Measurements from ENCODE around the gene CDH23. TPM values are rescaled to one million over a fixed set of nuclear protein-coding genes. Genes with fewer than 3 reads are reported as not detected.

CDH23 gene
- polyA plus RNA-seq, 2 of the 4 experiments (the other 2 are of a cell fraction): 1.1 to 2.3 TPM

DNA sequence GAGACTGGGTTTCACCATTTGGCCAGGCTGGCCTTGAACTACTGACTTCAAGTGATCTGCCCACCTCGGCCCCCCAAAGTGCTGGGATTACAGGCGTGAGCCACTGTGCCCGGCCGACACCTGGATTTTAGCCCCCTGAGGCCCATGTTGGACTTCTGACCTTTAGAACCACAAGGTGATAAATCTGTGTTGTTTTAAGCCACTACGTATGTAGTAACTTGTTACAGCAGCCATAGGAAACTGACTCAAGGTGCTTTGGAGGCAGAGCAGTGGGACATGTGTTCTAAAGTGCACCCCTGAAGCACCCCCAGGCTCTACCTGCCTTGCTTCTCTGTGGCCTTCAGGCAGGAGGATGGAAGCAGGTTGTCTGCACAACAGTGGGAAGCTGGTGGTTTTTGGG, 128.4 kb downstream of the CDH23 start:
- Histone ChIP-seq H3K4me3 (no peak overlapping the region), H3K9me3 (no peaks in the 10 kb centered on the region), H3K27ac (no peak overlapping the region), H3K4me2 (no peak overlapping the region), H3K4me1 (no peaks in the 10 kb centered on the region)
- TF ChIP-seq MYC (IDR thresholded peaks at IDR 0.05; ENCODE audit: borderline replicate concordance, low read length) (no peak), CHD2 (IDR thresholded peaks at IDR 0.05; ENCODE audit: low read length, partially characterized antibody) (no peak), JUN (IDR thresholded peaks at IDR 0.05) (no peak), HOXB5 (CRISPR knock-in tag; IDR thresholded peaks at IDR 0.05) (no peak), JUNB (IDR thresholded peaks at IDR 0.05) (no peak), ESRRA (IDR thresholded peaks at IDR 0.05; ENCODE audit: borderline replicate concordance, low read length) (no peak), RCOR1 (IDR thresholded peaks at IDR 0.05; ENCODE audit: low read depth, low read length) (no peak)
- no peak for FAIRE-seq
- DNase-seq (ENCODE audit: low read depth in 1 of 2, low spot score in 1 of 2): no peak
- WGBS (ENCODE audit: missing lambda C conversion rate): 63% methylated on average over 5 of the region's 5 CpGs
- ChIA-PET POLR2A (no interaction called here), CTCF (no interaction called here)
- ATAC-seq: no peak

DNA sequence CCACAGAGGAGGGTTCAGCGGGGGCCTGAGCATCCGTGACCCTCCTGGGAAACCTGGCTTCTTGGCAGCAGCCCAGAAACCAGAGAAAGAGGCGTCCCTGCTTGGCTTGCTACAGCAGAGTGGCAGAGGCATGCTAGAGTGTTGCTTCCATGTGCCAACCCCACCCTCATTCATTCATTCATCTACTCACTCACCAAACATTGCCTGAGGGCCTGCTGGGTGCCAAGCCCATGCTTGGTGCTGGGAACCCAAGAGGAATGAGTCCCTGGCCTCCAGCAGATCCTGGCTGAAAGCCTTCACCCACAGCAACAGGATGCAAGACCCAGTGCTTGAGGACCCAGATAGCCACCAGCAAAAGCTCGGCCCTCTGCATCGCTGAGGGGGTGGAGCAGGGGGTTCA, 129.0 kb downstream of the CDH23 start:
- Histone ChIP-seq H3K4me2 (no peak overlapping the region), H3K4me1 (no peaks in the 10 kb centered on the region), H3K4me3 (no peak overlapping the region), H3K27ac (no peak overlapping the region), H3K9me3 (no peaks in the 10 kb centered on the region)
- ChIA-PET CTCF (no interaction called here), POLR2A (no interaction called here)
- FAIRE-seq: no peak
- DNase-seq (ENCODE audit: low read depth in 1 of 2, low spot score in 1 of 2): no peak
- ATAC-seq: no peak
- no peak for TF ChIP-seq POLR2A (IDR thresholded peaks at IDR 0.05; ENCODE audit: low read length)
- TF ChIP-seq PBX3 (IDR thresholded peaks at IDR 0.05): no peak
- TF ChIP-seq BCL3 (IDR thresholded peaks at IDR 0.05): no peak
- no peak for TF ChIP-seq HDAC2 (IDR thresholded peaks at IDR 0.05)
- no peak for TF ChIP-seq TFCP2L1 (CRISPR knock-in tag; IDR thresholded peaks at IDR 0.05)
- no peak for TF ChIP-seq JUNB (IDR thresholded peaks at IDR 0.05)
- TF ChIP-seq PHF8 (IDR thresholded peaks at IDR 0.05; ENCODE audit: borderline replicate concordance, low read depth): no peak
- TF ChIP-seq KDM5A (IDR thresholded peaks at IDR 0.05): no peak
- no peak for TF ChIP-seq NPAS2 (CRISPR knock-in tag; IDR thresholded peaks at IDR 0.05; ENCODE audit: borderline replicate concordance)
- no peak for TF ChIP-seq CTCF (IDR thresholded peaks at IDR 0.05)
- no peak for TF ChIP-seq CBX8 (IDR thresholded peaks at IDR 0.05)
- no peak for TF ChIP-seq FOSL2 (IDR thresholded peaks at IDR 0.05)
- TF ChIP-seq FOSL2 (CRISPR knock-in tag; IDR thresholded peaks at IDR 0.05): no peak
- TF ChIP-seq RARB (CRISPR knock-in tag; IDR thresholded peaks at IDR 0.05): no peak
- TF ChIP-seq NFE2L2 (conservative IDR thresholded peaks at IDR 0.05; ENCODE audit: low read length): no peak
- no peak for TF ChIP-seq CBX2 (IDR thresholded peaks at IDR 0.05; ENCODE audit: borderline replicate concordance, low read depth)
- no peak for TF ChIP-seq JUN (IDR thresholded peaks at IDR 0.05)
- no peak for TF ChIP-seq RCOR1 (IDR thresholded peaks at IDR 0.05; ENCODE audit: low read depth, low read length)
- WGBS (ENCODE audit: missing lambda C conversion rate): 50% methylated on average over 4 of the region's 5 CpGs

DNA sequence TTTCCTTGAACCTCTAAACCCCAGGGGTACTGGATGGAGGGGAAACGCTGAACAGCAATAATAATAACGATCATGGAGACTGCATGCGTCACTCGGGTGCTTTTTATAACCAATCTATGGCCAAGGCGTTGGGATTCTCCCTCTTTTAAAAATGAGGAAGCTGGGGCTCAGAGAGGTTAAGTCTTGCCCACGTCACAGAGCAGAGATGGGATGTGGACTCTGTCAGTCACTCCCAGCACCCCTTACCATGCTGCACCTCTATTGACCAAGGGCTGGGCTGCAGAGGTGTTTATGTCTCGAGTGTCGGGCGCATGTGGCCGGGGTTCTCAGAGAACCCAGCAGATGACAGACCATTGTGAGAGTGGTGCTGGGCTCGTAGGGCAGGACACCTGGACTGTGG, 129.9 kb downstream of the CDH23 start:
- Histone ChIP-seq H3K4me3 (no peak overlapping the region), H3K27ac (no peak overlapping the region), H3K4me2 (no peak overlapping the region), H3K9me3 (no peaks in the 10 kb centered on the region), H3K4me1 (no peaks in the 10 kb centered on the region)
- ChIA-PET POLR2A (no interaction called here), CTCF (interaction anchor here (0.8 to 1.5 kb wide), 2 partner anchors 127 to 169 kb away, joined by 3 read pairs; no protein-coding TSS in a partner anchor)
- DNase-seq (ENCODE audit: low read depth in 1 of 2, low spot score in 1 of 2) (no peak), FAIRE-seq (no peak), ATAC-seq (no peak)
- 76% methylated on average over 11 of the region's 11 CpGs for WGBS (ENCODE audit: missing lambda C conversion rate)
- TF ChIP-seq TFCP2L1 (CRISPR knock-in tag; IDR thresholded peaks at IDR 0.05) (no peak), HDAC2 (IDR thresholded peaks at IDR 0.05) (no peak), FOSB (CRISPR knock-in tag; IDR thresholded peaks at IDR 0.05) (no peak), SREBF2 (IDR thresholded peaks at IDR 0.05) (no peak), KDM5A (IDR thresholded peaks at IDR 0.05) (no peak), RARB (CRISPR knock-in tag; IDR thresholded peaks at IDR 0.05) (no peak), CTCF (IDR thresholded peaks at IDR 0.05) (no peak), TP53 (CRISPR knock-in tag; IDR thresholded peaks at IDR 0.05) (no peak), CBX2 (IDR thresholded peaks at IDR 0.05; ENCODE audit: borderline replicate concordance, low read depth) (no peak), ESRRA (IDR thresholded peaks at IDR 0.05; ENCODE audit: borderline replicate concordance, low read length) (no peak)
- TF ChIP-seq, protein P1, sequence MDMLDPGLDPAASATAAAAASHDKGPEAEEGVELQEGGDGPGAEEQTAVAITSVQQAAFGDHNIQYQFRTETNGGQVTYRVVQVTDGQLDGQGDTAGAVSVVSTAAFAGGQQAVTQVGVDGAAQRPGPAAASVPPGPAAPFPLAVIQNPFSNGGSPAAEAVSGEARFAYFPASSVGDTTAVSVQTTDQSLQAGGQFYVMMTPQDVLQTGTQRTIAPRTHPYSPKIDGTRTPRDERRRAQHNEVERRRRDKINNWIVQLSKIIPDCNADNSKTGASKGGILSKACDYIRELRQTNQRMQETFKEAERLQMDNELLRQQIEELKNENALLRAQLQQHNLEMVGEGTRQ (IDR thresholded peaks at IDR 0.05): no peak

Data from A549 (cell line).